OCI-LY1 (cell line): ENCODE results near the gene ZNF341.
A peak's percentile ranks its signal among the peaks of the same experiment; 100 is the strongest.

Experiments used
- H2AFZ ChIP-seq: fragments of 200-600 bp; sonication (generic), shearing (Covaris generic); 2 replicates; pipeline ENCODE4 v1.6.0; 2014; ENCODE audit warnings: antibody characterized with exemption, mild to moderate bottlenecking, low read length
- H3F3A ChIP-seq: fragments of 200-600 bp; sonication (generic), shearing (Covaris generic); 2 replicates; pipeline ENCODE4 v1.6.0; 2014; ENCODE audit warnings: mild to moderate bottlenecking, antibody characterized with exemption, low read length, moderate library complexity; ENCODE audit not compliant: insufficient read depth
- H3K27ac ChIP-seq: fragments of 200-600 bp; sonication (generic); 2 replicates; pipeline ENCODE4 v1.5.1; 2014; ENCODE audit warnings: low read length, mixed run types, mild to moderate bottlenecking, low read depth; ENCODE audit not compliant: poor library complexity, severe bottlenecking
- H3K27me3 ChIP-seq: fragments of 200-600 bp; sonication (generic); 2 replicates; pipeline ENCODE4 v1.6.0; 2014; ENCODE audit warnings: antibody characterized with exemption, mild to moderate bottlenecking, low read length, moderate library complexity; ENCODE audit not compliant: insufficient read depth
- H3K36me3 ChIP-seq: fragments of 200-600 bp; sonication (generic); 2 replicates; pipeline ENCODE4 v1.6.1; 2014; ENCODE audit warnings: mild to moderate bottlenecking, antibody characterized with exemption, low read length, moderate library complexity, mixed read lengths; ENCODE audit not compliant: insufficient read depth
- H3K4me1 ChIP-seq: fragments of 200-600 bp; sonication (generic); 2 replicates; pipeline ENCODE4 v1.5.1; 2014; ENCODE audit warnings: mild to moderate bottlenecking, low read length, moderate library complexity; ENCODE audit not compliant: insufficient read depth, severe bottlenecking
- H3K4me2 ChIP-seq: fragments of 200-600 bp; sonication (generic), shearing (Covaris generic); 2 replicates; pipeline ENCODE4 v1.6.1; 2014; ENCODE audit warnings: low read length
- H3K4me3 ChIP-seq: fragments of 200-600 bp; sonication (generic); 2 replicates; pipeline ENCODE4 v1.5.1; 2014; ENCODE audit warnings: low read length, low read depth, mild to moderate bottlenecking, mixed read lengths; ENCODE audit not compliant: poor library complexity, severe bottlenecking
- H3K79me2 ChIP-seq: fragments of 200-600 bp; shearing (Covaris generic); 2 replicates; pipeline ENCODE4 v1.6.1; 2016; ENCODE audit warnings: mixed run types, low read length, mixed read lengths; ENCODE audit not compliant: insufficient read depth
- H3K9ac ChIP-seq: fragments of 200-600 bp; sonication (generic), shearing (Covaris generic); 2 replicates; pipeline ENCODE4 v1.6.1; 2014; ENCODE audit warnings: mild to moderate bottlenecking, low read length, mixed read lengths
- H3K9me2 ChIP-seq: fragments of 200-600 bp; sonication (generic), shearing (Covaris generic); 2 replicates; pipeline ENCODE4 v1.6.1; 2014; ENCODE audit warnings: low read depth, mild to moderate bottlenecking, low read length, mixed read lengths
- H3K9me3 ChIP-seq: fragments of 200-600 bp; shearing (Covaris generic); 2 replicates; pipeline ENCODE4 v1.6.1; 2014; ENCODE audit warnings: low read length, mixed read lengths
- H4K20me1 ChIP-seq: fragments of 200-600 bp; sonication (generic), shearing (Covaris generic); 2 replicates; pipeline ENCODE4 v1.6.0; 2016; ENCODE audit warnings: mild to moderate bottlenecking, low read length; ENCODE audit not compliant: insufficient read depth
- CTCF ChIP-seq: fragments of 200-600 bp; sonication (generic), shearing (Covaris generic); IDR thresholded peaks from 2 replicates; pipeline ENCODE4 v1.5.1; 2017; ENCODE audit warnings: mild to moderate bottlenecking, antibody characterized with exemption, low read length, moderate library complexity, mixed read lengths
- EZH2 ChIP-seq: fragments of 200-600 bp; sonication (generic), shearing (Covaris generic); IDR thresholded peaks from 2 replicates; pipeline ENCODE4 v1.8.0; 2017; ENCODE audit warnings: borderline replicate concordance, mixed run types, mild to moderate bottlenecking, antibody characterized with exemption, low read length, moderate library complexity, mixed read lengths

ZNF341 gene

GRCh38 chr20:33828326-33828844, 96.6 kb downstream of the ZNF341 start:
- Histone ChIP-seq H4K20me1 (no peaks in the 10 kb centered on the region), H3K4me1 (peaks cover 31% of the 10 kb centered on the region), H3K4me2 (peak overlapping the region; percentile 32), H3K27me3 (no peaks in the 10 kb centered on the region), H3K9ac (peak overlapping the region; percentile 33; the same call in 1 of the 2 replicates), H3K9me3 (no peaks in the 10 kb centered on the region), H3K4me3 (no peak overlapping the region), H3K27ac (peak overlapping the region; percentile 70), H2AFZ (no peak overlapping the region), H3K9me2 (no peaks in the 10 kb centered on the region), H3K36me3 (peaks cover 18% of the 10 kb centered on the region), H3F3A (no peaks in the 10 kb centered on the region), H3K79me2 (peaks cover 43% of the 10 kb centered on the region)
- no peak for TF ChIP-seq CTCF
- TF ChIP-seq EZH2: no peak

- H3K9me3 ChIP-seq: no peaks in the 10 kb centered on the region
- peaks cover 37% of the 10 kb centered on the region for H3K79me2 ChIP-seq
- no peaks in the 10 kb centered on the region for H3K9me2 ChIP-seq
- H3F3A ChIP-seq: no peaks in the 10 kb centered on the region
- H3K4me3 ChIP-seq: no peak overlapping the region
- H3K4me1 ChIP-seq: peaks cover 31% of the 10 kb centered on the region
- TF ChIP-seq CTCF (no peak), EZH2 (no peak)
- no peak overlapping the region for H2AFZ ChIP-seq
- peak overlapping the region; percentile 70 for H3K27ac ChIP-seq
- no peaks in the 10 kb centered on the region for H4K20me1 ChIP-seq
- peak overlapping the region; percentile 32; the same call in 1 of the 2 replicates for H3K4me2 ChIP-seq
- peaks cover 24% of the 10 kb centered on the region for H3K36me3 ChIP-seq
- H3K9ac ChIP-seq: peak overlapping the region; percentile 33; the same call in 1 of the 2 replicates
- no peaks in the 10 kb centered on the region for H3K27me3 ChIP-seq
Observed at GRCh38 chr20:33828967-33829560, 97.3 kb downstream of the ZNF341 start.

- Histone ChIP-seq H4K20me1 (no peaks in the 10 kb centered on the region), H3K4me3 (no peak overlapping the region), H3K4me2 (no peak overlapping the region), H3K79me2 (peaks cover 41% of the 10 kb centered on the region), H3F3A (no peaks in the 10 kb centered on the region), H3K36me3 (peaks cover 29% of the 10 kb centered on the region), H3K27ac (peak overlapping the region; percentile 70), H3K9me3 (no peaks in the 10 kb centered on the region), H3K9me2 (no peaks in the 10 kb centered on the region), H2AFZ (no peak overlapping the region), H3K4me1 (peaks cover 31% of the 10 kb centered on the region), H3K27me3 (no peaks in the 10 kb centered on the region), H3K9ac (no peak overlapping the region)
- TF ChIP-seq EZH2 (no peak), CTCF (no peak)
Observed at GRCh38 chr20:33829636-33830035, 97.8 kb downstream of the ZNF341 start.
